HG03558 (cell line): Measurements from ENCODE around the gene LRRC41.
A peak's percentile ranks its signal among the peaks of the same experiment; 100 is the strongest.

Experiments used
- ATAC-seq: cut with Tn5 transposase; IDR thresholded peaks from one replicate; pipeline ENCODE4 v1.9.1; 2021; ENCODE audit warnings: moderate number of reproducible peaks; ENCODE audit not compliant: unreplicated experiment; ENCODE audit errors: extremely low read depth

Gene LRRC41

DNA sequence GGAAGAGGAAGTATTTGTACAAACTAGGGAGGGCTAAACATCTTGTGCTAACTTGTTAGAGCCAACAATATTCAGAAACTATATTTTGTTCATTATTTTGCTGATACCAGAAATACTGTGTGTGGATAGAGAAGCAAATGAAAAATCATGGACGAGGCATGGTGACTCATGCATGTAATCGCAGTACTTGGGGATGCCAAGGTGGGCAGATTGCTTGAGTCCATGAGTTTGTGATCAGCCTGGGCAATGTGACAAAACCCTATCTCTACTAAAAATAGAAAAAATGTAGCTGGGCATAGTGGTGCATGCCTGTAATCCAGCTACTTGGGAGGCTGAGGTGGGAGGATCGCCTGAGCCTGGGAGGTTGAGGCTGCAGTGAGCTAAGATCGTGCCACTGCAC is 13.4 kb downstream of the LRRC41 start:
- ATAC-seq: no peak

DNA sequence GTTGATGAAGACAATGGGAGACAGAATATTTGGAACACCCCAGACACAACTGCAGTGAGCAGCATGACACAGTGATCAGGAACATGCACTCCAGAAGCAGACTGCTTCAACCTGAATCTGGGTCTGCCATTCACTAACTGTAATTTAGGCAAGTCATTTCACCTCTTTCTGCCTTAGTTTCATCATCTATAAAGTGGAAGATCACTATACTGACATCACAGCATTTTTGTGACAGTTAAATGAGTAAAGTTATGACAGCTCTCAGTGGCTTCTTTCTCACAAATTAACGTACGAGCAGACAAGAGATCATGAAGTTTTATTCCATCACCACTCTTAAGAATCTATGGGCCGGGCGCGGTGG is 14.3 kb downstream of the LRRC41 start:
- no peak for ATAC-seq

DNA sequence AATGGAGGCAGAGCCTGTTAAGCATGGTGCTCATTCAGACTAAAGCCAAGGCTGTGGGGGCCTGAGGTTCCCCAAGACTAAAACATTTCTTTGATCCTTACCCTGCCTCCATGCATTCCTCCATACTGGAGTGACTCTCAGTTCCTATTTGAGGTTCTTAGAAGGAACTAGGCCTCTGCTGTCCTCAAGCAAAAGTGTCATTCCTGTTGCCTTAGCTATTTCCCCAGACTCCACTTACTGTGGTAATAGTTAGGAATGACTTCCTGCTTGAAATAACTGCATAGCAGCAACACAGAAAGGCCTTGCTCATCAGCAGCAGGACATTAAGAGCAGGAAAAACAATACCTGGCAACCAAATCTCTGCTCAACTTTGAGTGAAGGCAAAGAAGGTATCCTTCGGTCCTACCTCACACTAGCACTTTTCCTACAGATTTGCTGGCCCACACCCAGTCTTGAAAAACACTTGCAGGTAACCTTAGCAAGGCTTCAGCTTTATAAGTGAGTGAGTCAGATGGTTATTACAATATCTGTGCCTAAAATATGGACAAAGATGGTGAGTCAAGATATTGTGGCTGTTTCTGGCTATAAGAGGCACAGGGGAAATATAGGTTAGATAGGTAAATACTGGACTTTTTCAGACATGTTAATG is 14.8 kb downstream of the LRRC41 start:
- ATAC-seq: no peak

DNA sequence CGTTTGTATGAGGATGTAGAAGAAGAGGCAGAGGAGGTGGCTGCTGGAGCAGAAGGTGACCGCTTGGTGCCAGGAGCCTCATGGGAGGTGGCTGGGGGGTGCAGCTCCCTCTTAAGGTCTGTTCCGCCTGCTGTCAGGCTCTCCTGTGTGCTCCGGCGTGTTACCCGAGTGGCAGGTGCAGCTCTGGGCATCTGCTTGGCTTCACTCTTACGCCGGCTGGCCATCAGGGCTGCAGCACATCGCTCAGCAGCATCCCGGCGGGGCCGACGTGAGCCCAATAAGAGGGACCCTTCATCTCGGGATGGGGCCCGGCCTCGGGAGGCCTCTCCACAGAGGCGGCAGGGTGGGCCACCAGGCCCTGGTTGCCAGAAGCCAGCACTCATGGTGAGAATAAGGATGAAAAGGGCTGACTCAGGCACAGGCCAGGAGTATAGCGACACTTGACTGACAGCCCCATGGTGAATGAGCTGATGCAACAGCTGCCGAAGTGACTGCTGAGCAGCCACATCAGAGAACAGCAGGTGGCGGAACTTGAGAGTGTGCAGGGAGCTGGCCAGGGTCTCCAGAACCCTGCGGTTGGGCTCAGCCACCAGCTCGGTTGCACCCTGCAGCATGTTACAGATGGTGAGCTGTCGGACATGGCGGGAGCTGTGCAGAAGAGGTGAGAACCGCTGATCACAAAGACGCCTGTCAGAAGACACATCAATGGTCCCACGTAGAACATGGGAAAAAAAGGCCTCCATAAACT is 17.5 kb downstream of the LRRC41 start:
- no peak for ATAC-seq

DNA sequence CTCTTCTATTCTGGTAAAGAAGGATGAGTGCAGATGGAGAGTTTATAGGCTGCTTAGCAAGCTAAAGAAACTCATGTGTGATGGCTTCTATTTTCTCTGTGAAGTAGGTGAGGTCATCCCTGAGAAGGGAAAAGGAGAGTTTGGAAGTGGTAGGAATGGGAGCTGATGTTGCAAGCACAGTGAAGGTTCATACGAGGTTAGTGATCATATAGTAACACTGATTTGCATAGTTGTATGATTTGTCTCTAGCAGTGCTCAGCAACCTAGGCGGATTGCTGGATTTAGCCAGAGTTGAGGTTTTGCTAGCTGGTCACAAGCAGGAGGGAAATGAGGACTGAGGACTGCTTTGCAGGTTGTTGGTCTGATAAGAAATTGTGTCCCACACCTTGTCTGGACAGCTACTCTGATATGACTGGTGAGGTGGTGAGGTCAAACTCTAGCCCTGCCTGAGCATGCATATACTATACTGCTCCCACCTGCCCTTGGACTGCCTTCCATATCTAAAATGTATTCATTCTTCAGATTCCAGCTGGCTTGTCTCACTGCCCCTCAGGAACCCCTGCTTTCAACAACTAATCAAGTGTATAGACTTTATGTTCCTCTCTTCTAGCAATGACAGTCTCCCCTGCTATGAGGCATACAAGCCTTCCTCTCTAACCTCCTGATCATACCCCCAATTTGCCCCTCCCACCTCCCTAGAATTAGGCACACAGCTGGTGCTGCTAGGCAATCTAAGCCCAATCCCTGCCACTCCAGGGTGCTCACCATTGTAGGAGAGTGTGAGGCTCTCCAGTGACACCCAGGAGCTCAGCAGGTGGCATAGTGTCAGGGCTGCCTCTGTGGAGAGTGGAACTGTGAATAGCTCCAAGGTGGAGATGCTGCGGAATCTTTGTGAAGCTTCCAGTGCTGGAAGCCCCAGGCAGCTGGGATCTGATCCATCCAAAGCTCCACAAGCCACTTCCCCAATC is 18.5 kb downstream of the LRRC41 start:
- no peak for ATAC-seq

DNA sequence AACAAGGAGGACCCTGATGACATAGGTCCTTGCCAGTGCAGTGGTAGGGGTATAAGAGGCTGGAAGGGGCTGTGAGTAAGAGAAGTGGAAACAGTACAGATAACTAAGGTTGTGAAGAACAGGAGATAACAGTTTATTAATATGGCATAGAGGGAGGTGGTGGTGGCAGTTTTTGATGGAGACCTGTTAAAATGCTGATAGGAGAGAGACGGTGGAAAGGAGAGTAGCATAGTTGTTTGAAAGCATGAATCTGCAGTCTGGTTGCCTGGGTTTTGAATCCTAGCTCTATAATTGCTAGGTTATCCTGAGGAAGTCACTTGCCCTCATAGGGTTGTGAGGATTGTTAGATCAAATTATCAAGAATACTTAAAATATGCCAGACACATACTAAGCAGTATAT is 19.4 kb downstream of the LRRC41 start:
- no peak for ATAC-seq

DNA sequence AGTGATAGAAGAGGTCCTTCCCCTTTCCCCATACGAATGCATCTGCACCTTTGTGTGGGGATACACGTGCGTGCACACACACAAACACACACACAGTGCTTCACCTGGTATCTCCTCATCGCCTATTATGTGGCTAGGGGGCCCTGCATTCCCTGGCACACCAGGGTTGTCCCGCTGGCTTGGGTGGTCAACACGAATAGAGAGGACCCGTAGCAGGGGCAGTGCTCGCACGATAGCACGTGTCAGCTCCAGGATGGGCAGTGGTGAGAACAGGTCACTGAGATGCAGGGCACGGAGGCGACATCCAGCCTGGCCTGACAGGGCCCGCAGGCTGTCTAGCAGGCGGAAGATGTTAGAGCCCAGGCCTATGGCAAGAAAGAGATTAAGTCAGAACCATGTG is 22.4 kb downstream of the LRRC41 start:
- ATAC-seq: no peak

DNA sequence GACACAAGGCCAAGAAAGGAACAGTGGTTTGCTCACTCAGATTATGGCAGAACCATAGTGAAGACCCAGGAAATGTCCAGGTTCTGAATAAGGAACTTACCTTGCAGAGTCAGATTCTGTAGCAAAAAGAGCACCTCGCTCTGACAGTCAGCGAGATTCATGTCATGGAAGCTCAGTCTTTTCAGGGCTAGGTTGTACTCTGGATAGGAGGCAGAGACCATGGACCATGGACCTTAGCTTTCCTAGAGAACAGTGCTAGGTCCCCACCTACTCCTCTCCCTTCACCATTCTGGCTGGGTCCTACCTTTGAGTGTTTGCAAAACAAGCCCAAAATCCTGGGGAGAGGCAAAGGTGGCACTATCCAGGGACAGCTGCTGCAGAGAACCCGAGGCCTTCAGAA is 23.3 kb downstream of the LRRC41 start:
- no peak for ATAC-seq

DNA sequence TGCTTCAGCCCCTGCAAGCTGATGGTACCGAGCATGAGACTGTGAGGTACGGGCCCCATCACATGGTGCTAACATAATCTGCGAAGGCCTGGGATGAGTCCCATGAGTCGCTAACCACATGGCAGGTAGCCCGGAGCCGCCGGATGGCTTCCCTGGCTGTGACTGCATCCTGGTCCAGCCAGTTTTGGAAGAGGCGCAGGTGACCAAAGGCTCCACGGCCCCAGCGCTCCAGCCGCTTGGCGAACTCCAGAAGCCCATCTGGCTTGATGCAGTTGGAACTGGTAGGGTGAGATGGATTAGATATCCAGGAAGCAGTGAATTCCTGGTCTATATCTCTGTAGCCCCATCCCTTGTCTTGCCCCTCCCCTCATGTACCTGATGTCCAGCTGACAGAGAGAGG is 24.6 kb downstream of the LRRC41 start:
- ATAC-seq: no peak

DNA sequence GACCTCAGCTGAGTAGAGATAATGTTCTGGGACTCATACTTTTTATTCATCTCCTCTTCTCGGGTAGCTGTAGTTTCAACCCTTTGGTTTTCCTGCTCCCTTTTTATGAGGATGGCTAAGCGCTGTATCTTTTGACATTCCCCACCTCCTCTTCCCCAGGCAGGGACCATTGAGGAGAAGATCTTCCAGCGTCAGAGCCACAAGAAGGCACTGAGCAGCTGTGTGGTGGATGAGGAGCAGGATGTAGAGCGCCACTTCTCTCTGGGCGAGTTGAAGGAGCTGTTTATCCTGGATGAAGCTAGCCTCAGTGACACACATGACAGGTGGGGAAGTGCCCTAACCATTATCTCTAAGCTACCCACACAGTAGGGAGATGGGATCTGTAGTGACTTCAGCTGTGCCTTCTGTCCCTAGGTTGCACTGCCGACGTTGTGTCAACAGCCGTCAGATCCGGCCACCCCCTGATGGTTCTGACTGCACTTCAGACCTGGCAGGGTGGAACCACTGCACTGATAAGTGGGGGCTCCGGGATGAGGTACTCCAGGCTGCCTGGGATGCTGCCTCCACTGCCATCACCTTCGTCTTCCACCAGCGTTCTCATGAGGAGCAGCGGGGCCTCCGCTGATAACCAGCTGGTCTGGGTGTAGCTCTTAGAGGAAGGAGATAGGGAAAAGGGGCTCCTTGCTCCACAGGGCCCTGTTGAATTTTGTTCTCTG is 25.6 kb downstream of the LRRC41 start:
- ATAC-seq: no peak

DNA sequence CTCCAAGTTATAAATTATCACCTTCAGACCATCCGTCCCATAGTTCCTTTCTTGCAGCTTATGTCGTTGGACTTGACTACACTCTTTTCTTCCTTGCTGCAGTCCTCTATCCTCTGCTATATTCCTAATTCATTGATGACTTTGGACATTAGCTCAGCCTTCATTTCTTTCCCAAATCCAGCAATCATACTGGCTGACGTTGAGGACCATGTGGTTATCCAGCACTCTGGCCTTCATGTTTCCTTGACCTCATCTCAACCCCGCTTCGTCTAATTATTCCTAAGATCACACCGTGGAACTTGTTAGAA is 28.4 kb downstream of the LRRC41 start:
- ATAC-seq: no peak

DNA sequence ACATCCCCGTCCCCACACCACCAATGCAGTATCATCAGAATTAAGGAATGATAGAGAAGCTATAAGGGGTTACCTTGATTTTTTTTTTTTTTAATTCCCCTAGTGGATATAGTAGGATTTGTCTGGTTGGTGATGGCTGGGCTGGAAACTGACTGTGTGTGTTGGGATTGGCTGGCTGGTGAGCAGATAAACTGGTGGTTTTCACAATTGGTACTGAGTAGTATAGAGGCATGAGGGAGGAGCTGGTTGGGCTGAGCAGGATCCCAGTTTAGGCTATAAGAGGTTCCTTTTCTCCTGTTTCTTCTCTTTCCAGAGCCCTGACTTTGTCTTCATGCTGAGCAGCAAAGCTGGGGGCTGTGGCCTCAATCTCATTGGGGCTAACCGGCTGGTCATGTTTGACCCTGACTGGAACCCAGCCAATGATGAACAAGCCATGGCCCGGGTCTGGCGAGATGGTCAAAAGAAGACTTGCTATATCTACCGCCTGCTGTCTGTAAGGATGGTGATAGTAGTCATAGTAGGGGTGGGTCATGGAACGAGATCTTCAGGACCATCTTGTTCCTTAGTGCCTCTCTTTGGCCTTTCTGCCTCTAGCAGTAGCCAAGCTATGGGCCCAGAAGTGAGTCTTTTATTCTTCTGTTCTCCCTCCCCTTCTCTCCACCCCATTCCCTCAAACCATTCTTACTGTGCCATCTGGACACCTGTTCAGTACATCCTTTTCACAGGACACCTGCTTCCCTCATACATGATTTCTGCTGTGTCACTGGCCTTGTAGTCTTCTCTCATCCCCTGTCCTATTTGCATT is 29.0 kb downstream of the LRRC41 start:
- ATAC-seq: no peak

DNA sequence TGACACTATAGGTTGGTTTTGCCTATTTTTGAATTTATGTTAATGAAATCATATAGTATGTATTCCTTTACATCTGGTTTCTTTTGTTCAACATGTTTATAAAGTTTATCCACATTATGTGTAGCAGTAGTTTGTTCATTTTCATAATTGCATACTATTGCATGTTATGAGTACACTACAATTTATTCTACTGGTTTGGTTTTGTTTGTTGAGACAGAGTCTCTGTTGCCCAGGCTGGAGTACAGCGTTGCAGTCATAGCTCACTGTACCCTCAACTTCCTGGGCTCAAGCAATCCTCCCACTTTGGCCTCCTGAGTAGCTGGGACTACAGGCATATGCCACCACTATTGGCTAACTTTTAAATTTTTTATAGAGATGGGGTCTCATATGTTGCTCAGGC is 34.8 kb downstream of the LRRC41 start:
- ATAC-seq: no peak

DNA sequence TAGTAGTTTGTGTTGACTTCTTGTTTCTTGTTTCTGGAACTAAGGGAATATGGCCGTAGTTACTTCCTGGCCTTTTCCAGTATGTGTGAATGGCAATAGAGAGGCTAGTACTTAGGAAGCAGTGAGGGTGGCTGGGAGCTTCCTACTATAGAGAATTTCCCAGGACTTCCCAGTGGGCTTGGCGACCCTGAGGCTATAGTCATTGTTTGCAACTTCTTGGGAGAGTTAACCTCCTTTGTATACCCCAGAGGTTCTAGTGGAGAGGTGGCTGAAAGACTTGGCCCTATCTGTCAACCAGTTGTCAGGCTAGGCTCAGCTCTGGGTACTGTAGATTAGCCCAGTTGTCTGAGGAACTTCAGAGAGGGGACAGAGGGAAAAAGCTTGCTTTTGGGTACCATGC is 40.3 kb downstream of the LRRC41 start:
- ATAC-seq: no peak

DNA sequence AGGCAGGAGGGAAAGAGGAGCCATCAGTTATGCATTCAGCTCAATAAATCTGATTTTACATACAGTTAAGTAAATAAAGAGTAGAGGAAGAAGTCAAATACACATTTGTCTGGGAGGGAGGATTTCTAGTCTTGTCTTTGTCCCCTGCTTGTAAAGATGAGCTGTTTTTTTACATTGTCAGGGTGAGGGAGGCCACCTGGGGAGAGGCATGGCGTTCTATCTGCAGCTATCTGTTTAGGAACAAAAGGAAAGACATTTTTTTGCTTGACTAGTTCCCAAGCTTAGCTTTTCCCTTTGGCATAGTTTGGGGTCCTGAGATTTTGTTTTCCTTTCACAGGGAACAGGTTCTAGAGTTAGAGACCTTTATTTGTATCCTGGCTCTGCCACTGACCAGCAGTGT is 40.9 kb downstream of the LRRC41 start:
- no peak for ATAC-seq

DNA sequence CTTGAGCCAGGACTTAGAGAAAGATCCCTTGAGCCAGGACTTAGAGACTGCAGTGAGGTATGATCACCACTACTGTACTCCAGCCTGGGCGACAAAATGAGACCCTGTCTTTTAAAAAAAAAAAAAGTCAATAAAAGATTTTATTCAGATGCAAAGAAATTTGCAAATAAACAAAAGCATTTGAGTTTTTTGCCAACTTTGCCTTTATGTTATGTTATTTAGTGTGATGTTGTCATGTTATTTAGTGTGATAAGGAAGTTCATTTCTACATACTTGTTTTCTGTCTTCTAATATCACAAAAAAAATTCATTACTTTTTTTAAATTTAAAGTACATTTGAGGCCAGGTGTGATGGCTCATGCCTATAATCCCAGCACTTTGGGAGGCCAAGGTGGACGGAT is 46.9 kb downstream of the LRRC41 start:
- no peak for ATAC-seq

DNA sequence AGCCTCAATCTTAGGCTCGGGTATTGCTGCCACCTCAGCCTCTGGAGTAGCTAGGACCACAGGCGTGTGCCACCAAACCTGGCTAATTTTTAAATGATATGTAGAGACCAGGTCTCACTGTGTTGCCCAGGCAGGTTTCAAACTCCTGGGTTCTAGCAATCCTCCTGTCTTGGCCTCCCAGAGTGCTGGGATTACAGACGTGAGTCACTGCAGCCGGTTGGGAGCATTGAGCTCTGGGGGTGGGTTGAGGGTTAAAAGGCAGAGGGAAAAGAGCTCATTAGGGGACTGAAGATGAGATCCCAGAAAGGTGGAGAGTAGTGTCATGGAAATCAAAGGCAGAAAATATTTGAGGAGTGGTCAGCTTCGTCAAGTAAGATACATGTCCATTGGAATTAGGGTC is 48.7 kb downstream of the LRRC41 start:
- ATAC-seq: no peak

DNA sequence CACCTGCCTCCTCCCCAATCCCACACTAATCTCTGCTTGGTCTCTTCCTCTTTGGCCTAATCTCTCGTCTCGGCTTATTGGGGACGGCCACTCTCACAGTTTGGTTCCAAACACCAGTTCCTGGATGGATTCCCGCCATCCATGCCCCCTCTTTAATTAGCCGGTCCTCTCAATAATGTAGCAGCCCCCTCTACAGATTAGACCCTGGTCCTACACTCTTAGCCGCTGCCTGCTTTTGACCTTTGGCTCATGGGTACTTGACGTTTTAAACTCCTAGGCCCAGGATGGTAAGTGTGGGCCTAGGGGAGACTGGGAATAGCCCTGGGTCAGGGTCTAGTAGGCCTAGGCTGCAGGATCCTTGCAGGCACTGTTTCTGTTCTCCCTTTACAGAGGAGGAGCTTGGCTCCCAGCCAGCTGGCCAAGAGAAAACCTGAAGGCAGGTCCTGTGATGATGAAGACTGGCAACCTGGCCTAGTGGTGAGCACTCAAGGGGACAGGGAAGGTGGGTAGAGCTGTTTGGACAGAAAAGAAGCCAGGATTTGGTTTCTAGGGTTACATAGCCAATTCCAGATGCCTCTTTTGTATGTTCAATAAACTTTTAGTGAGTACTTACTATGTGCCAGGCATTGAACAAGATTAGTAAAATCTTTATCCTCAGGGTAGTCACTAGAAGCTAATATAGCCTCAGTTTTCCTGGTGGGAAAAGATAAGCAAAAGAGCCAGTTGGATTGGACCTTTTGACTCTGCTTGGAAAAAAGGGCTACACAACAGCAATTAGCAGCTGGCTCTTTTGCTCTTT is 55.1 kb downstream of the LRRC41 start:
- ATAC-seq: no peak

DNA sequence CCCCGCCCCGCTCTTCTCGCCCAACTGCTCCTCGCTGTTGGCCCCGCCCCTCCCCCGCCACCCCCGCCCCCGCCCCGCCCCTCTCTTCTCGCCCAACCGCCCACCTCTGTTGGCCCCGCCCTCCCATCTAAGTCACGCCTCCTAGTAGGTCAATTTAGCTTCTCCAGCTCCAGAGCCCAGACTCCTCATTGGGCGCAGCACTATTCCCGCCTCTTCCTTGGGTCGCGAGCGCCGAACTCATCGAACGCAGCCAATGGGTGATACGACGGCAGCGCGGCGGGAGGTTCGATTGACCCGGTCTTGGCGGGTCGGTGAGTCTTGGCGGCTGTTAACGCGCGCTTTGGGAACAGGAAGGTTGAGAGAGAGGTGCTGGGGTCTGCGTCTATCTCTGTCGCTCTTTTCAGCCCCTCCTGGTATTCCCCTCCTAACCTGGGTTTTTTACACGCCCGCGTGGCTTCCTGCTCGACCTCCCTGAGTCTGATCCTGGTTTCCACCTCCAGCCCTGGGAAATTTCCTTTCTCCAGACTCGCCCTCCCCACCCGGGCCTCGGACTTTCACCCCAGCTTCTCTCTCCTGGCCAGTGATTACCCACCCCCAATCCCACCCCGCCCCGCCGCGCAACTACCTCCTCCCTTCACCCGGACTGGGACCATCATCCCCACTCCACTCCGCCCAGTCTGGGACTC is 55.8 kb downstream of the LRRC41 start, which contains the start of gene RAD54L:
Gene RAD54L, plus strand, starts transcription at position 328 of the 686 bp plus-strand sequence. CDS start 643 bp downstream, outside the sequence.
- ATAC-seq: peak; percentile 86
